Neural cell (in vitro differentiated cells): Measurements from ENCODE around the gene TNIP1. TPM values are rescaled to one million over a fixed set of nuclear protein-coding genes. Genes with fewer than 3 reads are reported as not detected.

Source experiments
- H2AFZ ChIP-seq: fragments of 200-600, 300-800 bp; sonication (generic), shearing (Covaris generic); 2 replicates; pipeline ENCODE4 v1.6.0; 2014; ENCODE audit warnings: low read depth, mild to moderate bottlenecking, antibody characterized with exemption, low read length, moderate library complexity
- H3F3A ChIP-seq: fragments of 200-600 bp; shearing (Covaris generic); 2 replicates; pipeline ENCODE4 v1.6.1; 2016; ENCODE audit warnings: mild to moderate bottlenecking, moderate library complexity, mixed read lengths, antibody characterized with exemption, low read length; ENCODE audit not compliant: insufficient read depth, poor library complexity, severe bottlenecking
- H3K27ac ChIP-seq: fragments of 200-600, 300-800 bp; sonication (generic), shearing (Covaris generic); 2 replicates; pipeline ENCODE4 v1.5.1; 2014; ENCODE audit warnings: mild to moderate bottlenecking, low read length, moderate library complexity
- H3K27me3 ChIP-seq: fragments of 300-800, 200-600 bp; sonication (generic), shearing (Covaris generic); 2 replicates; pipeline ENCODE4 v1.6.0; 2014; ENCODE audit warnings: mild to moderate bottlenecking, low read depth, low read length, moderate library complexity; ENCODE audit not compliant: insufficient read depth
- H3K36me3 ChIP-seq: fragments of 300-800, 200-600 bp; sonication (generic), shearing (Covaris generic); 2 replicates; pipeline ENCODE4 v1.5.1; 2014; ENCODE audit warnings: mild to moderate bottlenecking, antibody characterized with exemption, low read length, moderate library complexity; ENCODE audit not compliant: insufficient read depth
- H3K4me2 ChIP-seq: fragments of 300-800, 200-600 bp; sonication (generic), shearing (Covaris generic); 2 replicates; pipeline ENCODE4 v1.6.0; 2014; ENCODE audit warnings: mild to moderate bottlenecking, low read length
- H3K4me3 ChIP-seq: fragments of 300-800, 200-600 bp; sonication (generic), shearing (Covaris generic); 2 replicates; pipeline ENCODE4 v1.5.1; 2014; ENCODE audit warnings: mild to moderate bottlenecking, low read length, moderate library complexity
- H3K79me2 ChIP-seq: fragments of 200-600 bp; shearing (Covaris generic); replicated peaks from 2 replicates; pipeline ENCODE4 v1.6.0; 2014; ENCODE audit warnings: mild to moderate bottlenecking, low read length, moderate library complexity; ENCODE audit not compliant: insufficient read depth
- H3K9ac ChIP-seq: fragments of 300-800, 200-600 bp; sonication (generic), shearing (Covaris generic); 2 replicates; pipeline ENCODE4 v1.6.1; 2016; ENCODE audit warnings: mild to moderate bottlenecking, low read length, mixed read lengths
- H3K9me2 ChIP-seq: fragments of 200-600 bp; shearing (Covaris generic); 2 replicates; pipeline ENCODE4 v1.6.1; 2016; ENCODE audit warnings: mild to moderate bottlenecking, low read length, mixed read lengths; ENCODE audit not compliant: insufficient read depth
- H3K9me3 ChIP-seq: fragments of 200-600, 300-800 bp; sonication (generic), shearing (Covaris generic); 2 replicates; pipeline ENCODE4 v1.6.1; 2016; ENCODE audit warnings: mild to moderate bottlenecking, mixed run types, low read length, moderate library complexity, mixed read lengths
- H4K20me1 ChIP-seq: fragments of 200-600 bp; shearing (Covaris generic); 2 replicates; pipeline ENCODE4 v1.6.1; 2016; ENCODE audit warnings: mild to moderate bottlenecking, mixed run types; ENCODE audit not compliant: insufficient read depth
- EP300 ChIP-seq: fragments of 450-650 bp; conservative IDR thresholded peaks from 2 replicates; pipeline ENCODE4 v1.6.1; 2014; ENCODE audit warnings: antibody characterized with exemption, mild to moderate bottlenecking, moderate library complexity; ENCODE audit not compliant: poor library complexity, severe bottlenecking
- EZH2 ChIP-seq: fragments of 200-600, 300-800 bp; shearing (Covaris generic), sonication (generic); IDR thresholded peaks from 2 replicates; pipeline ENCODE4 v1.6.1; 2014; ENCODE audit warnings: antibody characterized with exemption, low read length, borderline replicate concordance, mild to moderate bottlenecking; ENCODE audit not compliant: insufficient read depth, poor library complexity, severe bottlenecking
- MXI1 ChIP-seq: fragments of 450-650 bp; conservative IDR thresholded peaks from 2 replicates; pipeline ENCODE4 v1.6.1; 2014; ENCODE audit warnings: antibody characterized with exemption, mild to moderate bottlenecking; ENCODE audit not compliant: poor library complexity, severe bottlenecking
- POLR2AphosphoS5 ChIP-seq: IDR thresholded peaks from 2 replicates; pipeline ENCODE4 v1.6.1; 2012
- RAD21 ChIP-seq: fragments of 450-650 bp; conservative IDR thresholded peaks from 2 replicates; pipeline ENCODE4 v1.6.1; 2014; ENCODE audit warnings: antibody characterized with exemption, mild to moderate bottlenecking, moderate library complexity
- SMC3 ChIP-seq: fragments of 450-650 bp; conservative IDR thresholded peaks from 2 replicates; pipeline ENCODE4 v1.6.1; 2014; ENCODE audit warnings: antibody characterized with exemption, mild to moderate bottlenecking, moderate library complexity; ENCODE audit not compliant: poor library complexity
- TAF1 ChIP-seq: IDR thresholded peaks from 2 replicates; pipeline ENCODE4 v1.6.1; 2012; ENCODE audit warnings: low read depth
- polyA plus RNA-seq: library from polyadenylated mRNA; depleted of rRNA; stranded (reverse); fragments of >200 nt; gene quantifications from 2 replicates; pipeline ENCODE4 v1.2.3, GENCODE V29; 2014
- TF ChIP-seq, protein P1 (sequence below): fragments of 450-650 bp; IDR thresholded peaks from 2 replicates; pipeline ENCODE4 v1.5.1; 2014; ENCODE audit warnings: antibody characterized with exemption, mild to moderate bottlenecking, moderate library complexity; ENCODE audit not compliant: poor library complexity, severe bottlenecking
- TF ChIP-seq, protein P2 (sequence below): IDR thresholded peaks from 2 replicates; pipeline ENCODE4 v1.6.1; 2012; ENCODE audit warnings: borderline replicate concordance

Gene TNIP1
- polyA plus RNA-seq, 1 donor from 2014 or later, result 3.3 TPM

DNA sequence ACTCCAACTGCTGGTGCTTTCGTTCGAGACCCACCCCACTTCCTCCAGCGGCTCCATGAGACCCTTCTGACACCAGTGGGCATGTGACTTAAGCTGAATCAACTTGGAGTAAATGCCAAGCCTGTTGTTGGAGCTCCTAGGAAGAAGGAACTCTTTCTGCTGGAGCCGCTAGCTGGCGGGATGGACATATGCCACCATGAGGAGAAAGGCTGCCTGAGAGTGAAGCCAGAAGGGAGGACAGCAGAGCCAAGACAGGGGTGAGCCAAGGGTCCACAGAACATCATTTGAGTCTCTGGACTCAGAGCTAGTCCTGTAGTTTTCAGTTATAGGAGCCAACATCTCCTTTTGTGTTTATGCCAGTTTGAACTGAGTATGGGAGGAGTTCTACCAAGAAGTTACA, 40.8 kb upstream of the TNIP1 start:
- H2AFZ ChIP-seq, result no peak overlapping the region
- no peaks in the 10 kb centered on the region for H3K9me2 ChIP-seq
- no peak overlapping the region for H3K27ac ChIP-seq
- no peak overlapping the region for H3K4me2 ChIP-seq
- peaks cover 27% of the 10 kb centered on the region for H3K36me3 ChIP-seq
- H3K9ac ChIP-seq, result no peak overlapping the region
- no peaks in the 10 kb centered on the region for H3K27me3 ChIP-seq
- TF ChIP-seq TAF1, result no peak
- no peak for TF ChIP-seq SMC3
- TF ChIP-seq, protein P1, sequence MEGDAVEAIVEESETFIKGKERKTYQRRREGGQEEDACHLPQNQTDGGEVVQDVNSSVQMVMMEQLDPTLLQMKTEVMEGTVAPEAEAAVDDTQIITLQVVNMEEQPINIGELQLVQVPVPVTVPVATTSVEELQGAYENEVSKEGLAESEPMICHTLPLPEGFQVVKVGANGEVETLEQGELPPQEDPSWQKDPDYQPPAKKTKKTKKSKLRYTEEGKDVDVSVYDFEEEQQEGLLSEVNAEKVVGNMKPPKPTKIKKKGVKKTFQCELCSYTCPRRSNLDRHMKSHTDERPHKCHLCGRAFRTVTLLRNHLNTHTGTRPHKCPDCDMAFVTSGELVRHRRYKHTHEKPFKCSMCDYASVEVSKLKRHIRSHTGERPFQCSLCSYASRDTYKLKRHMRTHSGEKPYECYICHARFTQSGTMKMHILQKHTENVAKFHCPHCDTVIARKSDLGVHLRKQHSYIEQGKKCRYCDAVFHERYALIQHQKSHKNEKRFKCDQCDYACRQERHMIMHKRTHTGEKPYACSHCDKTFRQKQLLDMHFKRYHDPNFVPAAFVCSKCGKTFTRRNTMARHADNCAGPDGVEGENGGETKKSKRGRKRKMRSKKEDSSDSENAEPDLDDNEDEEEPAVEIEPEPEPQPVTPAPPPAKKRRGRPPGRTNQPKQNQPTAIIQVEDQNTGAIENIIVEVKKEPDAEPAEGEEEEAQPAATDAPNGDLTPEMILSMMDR, result no peak
- TF ChIP-seq EP300, result no peak
- TF ChIP-seq, protein P2, sequence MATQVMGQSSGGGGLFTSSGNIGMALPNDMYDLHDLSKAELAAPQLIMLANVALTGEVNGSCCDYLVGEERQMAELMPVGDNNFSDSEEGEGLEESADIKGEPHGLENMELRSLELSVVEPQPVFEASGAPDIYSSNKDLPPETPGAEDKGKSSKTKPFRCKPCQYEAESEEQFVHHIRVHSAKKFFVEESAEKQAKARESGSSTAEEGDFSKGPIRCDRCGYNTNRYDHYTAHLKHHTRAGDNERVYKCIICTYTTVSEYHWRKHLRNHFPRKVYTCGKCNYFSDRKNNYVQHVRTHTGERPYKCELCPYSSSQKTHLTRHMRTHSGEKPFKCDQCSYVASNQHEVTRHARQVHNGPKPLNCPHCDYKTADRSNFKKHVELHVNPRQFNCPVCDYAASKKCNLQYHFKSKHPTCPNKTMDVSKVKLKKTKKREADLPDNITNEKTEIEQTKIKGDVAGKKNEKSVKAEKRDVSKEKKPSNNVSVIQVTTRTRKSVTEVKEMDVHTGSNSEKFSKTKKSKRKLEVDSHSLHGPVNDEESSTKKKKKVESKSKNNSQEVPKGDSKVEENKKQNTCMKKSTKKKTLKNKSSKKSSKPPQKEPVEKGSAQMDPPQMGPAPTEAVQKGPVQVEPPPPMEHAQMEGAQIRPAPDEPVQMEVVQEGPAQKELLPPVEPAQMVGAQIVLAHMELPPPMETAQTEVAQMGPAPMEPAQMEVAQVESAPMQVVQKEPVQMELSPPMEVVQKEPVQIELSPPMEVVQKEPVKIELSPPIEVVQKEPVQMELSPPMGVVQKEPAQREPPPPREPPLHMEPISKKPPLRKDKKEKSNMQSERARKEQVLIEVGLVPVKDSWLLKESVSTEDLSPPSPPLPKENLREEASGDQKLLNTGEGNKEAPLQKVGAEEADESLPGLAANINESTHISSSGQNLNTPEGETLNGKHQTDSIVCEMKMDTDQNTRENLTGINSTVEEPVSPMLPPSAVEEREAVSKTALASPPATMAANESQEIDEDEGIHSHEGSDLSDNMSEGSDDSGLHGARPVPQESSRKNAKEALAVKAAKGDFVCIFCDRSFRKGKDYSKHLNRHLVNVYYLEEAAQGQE, result no peak
- no peak for TF ChIP-seq MXI1
- TF ChIP-seq POLR2AphosphoS5, result no peak
- TF ChIP-seq RAD21, result no peak
- TF ChIP-seq EZH2, result no peak
- no peak overlapping the region for H3K4me3 ChIP-seq
- H3K9me3 ChIP-seq, result no peaks in the 10 kb centered on the region
- H3K79me2 ChIP-seq, result no peaks in the 10 kb centered on the region
- no peaks in the 10 kb centered on the region for H4K20me1 ChIP-seq
- H3F3A ChIP-seq, result no peaks in the 10 kb centered on the region

DNA sequence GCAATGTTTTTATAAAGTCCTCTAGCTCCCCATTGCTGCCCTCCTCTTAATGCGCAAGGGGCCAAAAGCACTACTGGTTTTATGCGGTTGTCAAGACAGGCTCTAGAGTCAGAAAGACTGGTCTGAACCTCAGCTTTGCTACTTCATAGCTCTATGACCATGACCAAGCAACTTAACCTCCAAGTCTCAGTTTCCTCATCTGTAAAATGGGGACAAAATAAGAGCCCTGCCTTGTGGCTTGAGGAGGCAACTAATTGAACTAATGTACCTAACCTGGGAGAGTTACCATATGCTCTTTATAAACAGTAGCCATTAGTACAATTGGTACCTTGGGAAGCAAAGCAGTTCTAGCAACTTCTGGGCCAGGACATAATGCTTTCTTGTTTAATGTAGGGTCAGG, 40.3 kb upstream of the TNIP1 start:
- no peak overlapping the region for H3K4me3 ChIP-seq
- H4K20me1 ChIP-seq, result no peaks in the 10 kb centered on the region
- no peak overlapping the region for H3K9ac ChIP-seq
- no peak overlapping the region for H2AFZ ChIP-seq
- no peak for TF ChIP-seq POLR2AphosphoS5
- TF ChIP-seq, protein P2, result no peak
- no peak for TF ChIP-seq EP300
- no peak for TF ChIP-seq TAF1
- TF ChIP-seq SMC3, result no peak
- TF ChIP-seq MXI1, result no peak
- TF ChIP-seq EZH2, result no peak
- TF ChIP-seq RAD21, result no peak
- TF ChIP-seq, protein P1, result no peak
- H3K79me2 ChIP-seq, result no peaks in the 10 kb centered on the region
- no peak overlapping the region for H3K4me2 ChIP-seq
- no peaks in the 10 kb centered on the region for H3K9me3 ChIP-seq
- H3F3A ChIP-seq, result no peaks in the 10 kb centered on the region
- no peaks in the 10 kb centered on the region for H3K27me3 ChIP-seq
- no peaks in the 10 kb centered on the region for H3K9me2 ChIP-seq
- no peak overlapping the region for H3K27ac ChIP-seq
- peaks cover 27% of the 10 kb centered on the region for H3K36me3 ChIP-seq
